ENCODE data around the gene PEX14. TPM values are rescaled to one million over a fixed set of nuclear protein-coding genes. Genes with fewer than 3 reads are reported as not detected.
"Not testable (repeated sequence)": the region's sequence is repeated elsewhere in the genome, so short reads cannot be mapped to it uniquely, and the experiment has no call there.

Gene PEX14
- total RNA-seq, 1 experiment from 2014 or later = 29.3 TPM

- intact Hi-C loops (cut with micrococcal nuclease); H4K20me1 ChIP-seq (ENCODE audit: insufficient read depth); H3K27me3 ChIP-seq (ENCODE audit: insufficient read depth, low read length); POLR2A ChIA-PET; H2AFZ ChIP-seq (ENCODE audit: low read depth, low read length, poor library complexity, severe bottlenecking); H3K36me3 ChIP-seq (ENCODE audit: control insufficient read depth in 1 of 2, insufficient read depth in 2 of 2, low read length in 2 of 2); DNase-seq (ENCODE audit: low read depth, low spot score); H3K9me3 ChIP-seq (ENCODE audit: control insufficient read depth in 1 of 2, insufficient read depth in 1 of 2, low read depth in 1 of 2, low read length in 2 of 2); ATAC-seq; H3K9me2 ChIP-seq (ENCODE audit: insufficient read depth); CTCF ChIA-PET; BruUV-seq (replicated peaks); RAD21 ChIA-PET (ENCODE audit: low non-redundant PET in 1 of 2, low total read pairs in 2 of 2, uncharacterized antibody in 2 of 2, unreplicated experiment in 2 of 2): not testable (repeated sequence)
- H3K27ac ChIP-seq (ENCODE audit: low read depth, low read length) = peak overlapping the region; percentile 45
- peak overlapping the region; percentile 90 for H3K4me2 ChIP-seq (ENCODE audit: low read length)
- peaks cover 69% of the 10 kb centered on the region for H3K79me2 ChIP-seq (ENCODE audit: insufficient read depth, low read length)
- H3K4me1 ChIP-seq (ENCODE audit: control insufficient read depth in 1 of 2, insufficient read depth in 2 of 2, low read length in 2 of 2) = peaks cover 0 to 36% of the 10 kb centered on the region in 2 experiments; a peak in 3 of 4 replicates
- peak overlapping the region; percentile 81 for H3K9ac ChIP-seq (ENCODE audit: low read length)
- TF ChIP-seq SIN3A (IDR thresholded peaks at IDR 0.05; ENCODE audit: low read depth) = 0 out of 2 replicates have a peak, but pooled peaks have one; percentile 11
- H3K4me3 ChIP-seq (replicated peaks in 1 of 2; ENCODE audit: low read depth in 1 of 2, low read length in 2 of 2) = peak overlapping the region; percentile 77 to 85
Observed at GRCh38 chr1:10474309-10474612, 489 bp upstream of the PEX14 start.

- no peaks in the 10 kb centered on the region for H3K9me3 ChIP-seq (ENCODE audit: control insufficient read depth in 1 of 2, insufficient read depth in 1 of 2, low read depth in 1 of 2, low read length in 2 of 2)
- no peaks in the 10 kb centered on the region for H4K20me1 ChIP-seq (ENCODE audit: insufficient read depth)
- H3K9ac ChIP-seq (ENCODE audit: low read length) = peak overlapping the region; percentile 81
- TF ChIP-seq REST (IDR thresholded peaks at IDR 0.05; ENCODE audit: low read depth) (no peak), JUND (IDR thresholded peaks at IDR 0.05) (no peak), CTCF (IDR thresholded peaks at IDR 0.05 in 2 of 3, conservative IDR thresholded peaks at IDR 0.05 in 1 of 3; ENCODE audit: borderline replicate concordance in 1 of 3, insufficient read depth in 1 of 3, low read depth in 2 of 3, low read length in 2 of 3) (no peak), CBX3 (IDR thresholded peaks at IDR 0.05; ENCODE audit: low read depth) (no peak), YY1 (IDR thresholded peaks at IDR 0.05; ENCODE audit: extremely low read depth, insufficient replicate concordance, low read depth, low read length) (no peak), SIN3A (IDR thresholded peaks at IDR 0.05; ENCODE audit: low read depth) (no peak), TCF7L2 (IDR thresholded peaks at IDR 0.05; ENCODE audit: borderline replicate concordance, extremely low read depth, insufficient read depth, insufficient read length) (no peak), ELF1 (IDR thresholded peaks at IDR 0.05; ENCODE audit: borderline replicate concordance, low read depth) (no peak), CEBPB (IDR thresholded peaks at IDR 0.05; ENCODE audit: low read depth) (no peak), ZFX (IDR thresholded peaks at IDR 0.05) (no peak)
- H3K36me3 ChIP-seq (ENCODE audit: control insufficient read depth in 1 of 2, insufficient read depth in 2 of 2, low read length in 2 of 2) = no peaks in the 10 kb centered on the region
- ChIA-PET POLR2A (no interaction called here), CTCF (no interaction called here), RAD21 (ENCODE audit: low non-redundant PET in 1 of 2, low total read pairs in 2 of 2, uncharacterized antibody in 2 of 2, unreplicated experiment in 2 of 2) (no interaction called here)
- no peaks in the 10 kb centered on the region for H3K9me2 ChIP-seq (ENCODE audit: insufficient read depth)
- H3K4me1 ChIP-seq (ENCODE audit: control insufficient read depth in 1 of 2, insufficient read depth in 2 of 2, low read length in 2 of 2) = peaks cover 0 to 36% of the 10 kb centered on the region in 2 experiments; a peak in 3 of 4 replicates
- no peaks in the 10 kb centered on the region for H3K27me3 ChIP-seq (ENCODE audit: insufficient read depth, low read length)
- intact Hi-C loops (cut with micrococcal nuclease) = no loop called here
- ATAC-seq = no peak
- H3K79me2 ChIP-seq (ENCODE audit: insufficient read depth, low read length) = peaks cover 71% of the 10 kb centered on the region
- H3K4me3 ChIP-seq (replicated peaks in 1 of 2; ENCODE audit: low read depth in 1 of 2, low read length in 2 of 2) = peak overlapping the region; percentile 77 to 85
- no peak overlapping the region for H2AFZ ChIP-seq (ENCODE audit: low read depth, low read length, poor library complexity, severe bottlenecking)
- H3K27ac ChIP-seq (ENCODE audit: low read depth, low read length) = peak overlapping the region; percentile 45
- H3K4me2 ChIP-seq (ENCODE audit: low read length) = peak overlapping the region; percentile 90
- DNase-seq (ENCODE audit: low read depth, low spot score) = no peak
- BruUV-seq (replicated peaks) = no TSS peak
Observed at GRCh38 chr1:10475510-10475909, 760 bp downstream of the PEX14 start.
